Activated CD4-positive, alpha-beta memory T cell treated with anti-CD3 and anti-CD28 coated beads for 36 hours (primary cell): ENCODE measurements around the gene TCFL5. TPM values are rescaled to one million over a fixed set of nuclear protein-coding genes. Genes with fewer than 3 reads are reported as not detected.

Experiments
- CTCF ChIA-PET: fragments of 350-600 bp; sonication (Branson Sonifier 250); formaldehyde crosslinking; loops from one replicate; lab custom pipeline; 2021; ENCODE audit warnings: antibody characterized with exemption, inconsistent platforms; lab: Charles Lee
- POLR2A ChIA-PET: fragments of 350-600 bp; sonication (Branson Sonifier 250); formaldehyde crosslinking; loops from one replicate; lab custom pipeline; 2021; ENCODE audit warnings: antibody characterized with exemption; lab: Charles Lee
- DNase-seq: peaks from one replicate; pipeline ENCODE4 v3.0.0-alpha.2; 2020
- H3K27ac Mint-ChIP-seq: one replicate; pipeline ENCODE4 v1.8.0; 2021; ENCODE audit warnings: mixed read lengths
- H3K27me3 Mint-ChIP-seq: one replicate; pipeline ENCODE4 v1.8.0; 2021; ENCODE audit warnings: mixed read lengths
- H3K36me3 Mint-ChIP-seq: one replicate; pipeline ENCODE4 v1.8.0; 2021; ENCODE audit warnings: mixed read lengths
- H3K4me1 Mint-ChIP-seq: one replicate; pipeline ENCODE4 v1.8.0; 2021; ENCODE audit warnings: low read depth, mixed read lengths
- H3K4me3 Mint-ChIP-seq: one replicate; pipeline ENCODE4 v1.8.0; 2021; ENCODE audit warnings: mild to moderate bottlenecking, mixed read lengths
- H3K9me3 Mint-ChIP-seq: one replicate; pipeline ENCODE4 v1.8.0; 2021; ENCODE audit warnings: mixed read lengths
- intact Hi-C: fragments of 100-400 bp; cut with micrococcal nuclease; formaldehyde crosslinking; loops from one replicate; pipeline ENCODE4 v1.15.1; 2023
- total RNA-seq, 2 experiments: library from RNA; stranded (reverse); gene quantifications; one replicate each; pipeline ENCODE4 v1.2.3, GENCODE V29; 2021

TCFL5 gene
- total RNA-seq, 2 experiments from 2014 or later: 4.7 to 5.0 TPM

DNA sequence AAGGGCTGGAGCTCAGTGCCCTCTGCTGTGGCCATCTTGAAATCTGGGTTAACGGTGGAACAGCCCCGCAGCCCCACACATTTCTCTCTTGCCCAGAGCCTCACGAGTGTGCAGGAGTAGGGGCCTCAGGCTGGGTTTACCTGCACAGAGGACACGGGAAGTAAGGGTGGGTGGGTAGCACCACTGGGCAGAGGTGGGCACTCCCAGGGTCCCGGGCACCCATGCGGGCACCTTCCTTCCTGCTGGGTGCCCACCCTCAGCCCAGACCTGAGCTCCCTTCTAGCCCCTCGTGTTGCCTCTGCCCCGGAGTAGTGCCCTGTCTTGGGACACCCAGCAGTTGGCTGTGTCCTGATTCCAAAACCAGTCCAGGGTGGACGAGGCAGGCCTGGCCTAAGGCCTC lies 33.6 kb downstream of the TCFL5 start:
- Mint-ChIP-seq H3K27me3 (no peaks in the 10 kb centered on the region), H3K4me3 (no peak overlapping the region), H3K27ac (no peak overlapping the region), H3K9me3 (no peaks in the 10 kb centered on the region), H3K4me1 (no peaks in the 10 kb centered on the region), H3K36me3 (no peaks in the 10 kb centered on the region)
- no peak for DNase-seq
- ChIA-PET CTCF (no interaction called here), POLR2A (no interaction called here)
- intact Hi-C loops: no loop called here

DNA sequence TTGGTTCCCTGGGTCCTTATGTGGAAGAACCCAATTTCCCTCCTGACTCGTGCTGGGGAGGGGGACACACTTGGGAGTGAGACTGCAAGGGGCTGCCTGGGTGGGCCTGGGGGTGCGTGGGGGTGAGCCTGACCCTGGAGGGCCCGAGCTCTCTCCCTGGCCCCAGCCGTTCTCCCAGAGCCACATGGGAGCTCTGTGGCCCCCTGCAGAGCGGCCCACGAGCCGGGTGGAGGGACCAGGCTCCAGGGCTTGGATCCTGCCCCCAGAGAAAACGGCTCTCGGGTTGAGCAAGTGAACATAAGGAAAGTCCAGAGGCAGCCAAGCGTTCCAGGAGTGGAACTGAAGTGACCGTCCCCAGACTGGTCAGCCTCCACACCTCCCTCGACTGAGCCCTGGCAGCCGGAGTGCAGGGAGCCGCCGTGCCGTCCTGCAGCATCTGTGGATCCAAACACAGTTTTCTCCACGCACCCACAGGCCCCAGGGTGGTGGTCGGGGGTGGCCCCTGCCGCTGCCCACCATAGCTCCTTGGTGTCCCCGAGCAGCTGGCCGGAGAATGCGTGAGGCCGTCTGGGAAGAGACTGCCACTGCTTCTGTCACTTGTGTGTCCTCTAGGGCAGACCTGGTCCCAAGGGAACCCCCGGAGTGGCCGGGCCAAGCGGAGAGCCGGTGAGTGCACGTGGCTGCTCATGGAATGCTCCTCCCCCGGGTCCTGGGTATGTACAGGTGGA lies 34.1 kb downstream of the TCFL5 start:
- DNase-seq: no peak
- Mint-ChIP-seq H3K27me3 (no peaks in the 10 kb centered on the region), H3K36me3 (no peaks in the 10 kb centered on the region), H3K4me3 (no peak overlapping the region), H3K27ac (no peak overlapping the region), H3K9me3 (no peaks in the 10 kb centered on the region), H3K4me1 (no peaks in the 10 kb centered on the region)
- ChIA-PET CTCF (no interaction called here), POLR2A (no interaction called here)
- intact Hi-C loops: no loop called here

- ChIA-PET POLR2A (no interaction called here), CTCF (no interaction called here)
- Mint-ChIP-seq H3K36me3 (no peaks in the 10 kb centered on the region), H3K9me3 (no peaks in the 10 kb centered on the region), H3K4me1 (no peaks in the 10 kb centered on the region), H3K4me3 (no peak overlapping the region), H3K27me3 (no peaks in the 10 kb centered on the region), H3K27ac (no peak overlapping the region)
- DNase-seq: no peak
- intact Hi-C loops: no loop called here
Measured at GRCh38 chr20:62826646-62827310, 34.8 kb downstream of the TCFL5 start.

- Mint-ChIP-seq H3K27ac (no peak overlapping the region), H3K36me3 (no peaks in the 10 kb centered on the region), H3K9me3 (no peaks in the 10 kb centered on the region), H3K4me3 (no peak overlapping the region), H3K4me1 (no peaks in the 10 kb centered on the region), H3K27me3 (no peaks in the 10 kb centered on the region)
- intact Hi-C loops: no loop called here
- ChIA-PET POLR2A (no interaction called here), CTCF (no interaction called here)
- DNase-seq: no peak
Measured at GRCh38 chr20:62825986-62826645, 35.5 kb downstream of the TCFL5 start.

GRCh38 chr20:62825333-62825985 lies 36.2 kb downstream of the TCFL5 start:
- no peaks in the 10 kb centered on the region for H3K36me3 Mint-ChIP-seq
- no peaks in the 10 kb centered on the region for H3K9me3 Mint-ChIP-seq
- intact Hi-C loops: no loop called here
- H3K4me1 Mint-ChIP-seq: no peaks in the 10 kb centered on the region
- no peak for DNase-seq
- no peak overlapping the region for H3K27ac Mint-ChIP-seq
- POLR2A ChIA-PET: interaction anchor here (0.8 kb wide), 1 partner anchor 36 kb away, joined by 3 read pairs; the partner anchor contains the start of gene TCFL5
- CTCF ChIA-PET: interaction anchor here (1.7 kb wide), 1 partner anchor 17 kb away, joined by 5 read pairs; no protein-coding TSS in a partner anchor
- H3K27me3 Mint-ChIP-seq: no peaks in the 10 kb centered on the region
- H3K4me3 Mint-ChIP-seq: no peak overlapping the region

DNA sequence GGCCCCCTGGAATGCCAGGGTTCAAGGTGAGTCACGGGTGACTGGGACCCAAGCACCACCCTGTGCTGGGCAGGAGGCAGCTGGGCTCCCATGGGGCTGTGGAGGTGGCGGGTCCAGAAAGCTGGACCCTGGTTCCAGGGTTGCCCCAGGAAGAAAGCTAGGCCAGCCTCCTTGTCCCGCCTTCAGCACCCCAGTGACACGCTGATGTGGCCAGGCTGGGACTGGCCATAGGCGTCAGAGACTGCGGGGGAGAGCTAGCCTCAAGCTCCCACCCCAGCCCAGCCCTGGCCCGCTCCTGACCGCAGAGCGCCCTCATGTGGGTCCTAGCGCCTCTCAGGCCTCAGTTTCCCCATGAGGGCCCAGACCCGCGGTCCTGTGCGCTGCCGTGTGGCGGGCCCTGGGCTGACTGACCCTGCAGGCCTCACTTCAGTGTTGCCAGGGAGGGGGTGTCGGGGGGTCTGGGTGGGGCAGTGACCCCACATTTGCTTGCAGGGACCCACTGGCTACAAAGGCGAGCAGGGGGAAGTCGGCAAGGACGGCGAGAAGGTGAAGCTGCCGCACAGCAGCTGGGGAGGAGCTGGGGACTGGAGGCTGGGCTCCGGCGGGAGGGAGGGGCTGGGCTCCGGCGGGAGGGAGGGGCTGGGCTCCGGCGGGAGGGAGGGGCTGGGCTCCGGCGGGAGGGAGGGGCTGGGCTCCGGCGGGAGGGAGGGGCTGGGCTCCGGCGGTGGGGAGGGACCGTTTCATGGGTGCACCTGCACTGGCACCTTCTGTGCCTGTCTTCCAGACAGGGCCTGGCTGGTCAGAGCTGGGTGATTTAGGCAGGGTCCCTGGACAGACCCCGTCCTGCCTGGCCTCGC lies 36.9 kb downstream of the TCFL5 start:
- Mint-ChIP-seq H3K4me1 (no peaks in the 10 kb centered on the region), H3K9me3 (no peaks in the 10 kb centered on the region), H3K4me3 (no peak overlapping the region), H3K36me3 (no peaks in the 10 kb centered on the region), H3K27me3 (peaks cover 3% of the 10 kb centered on the region), H3K27ac (no peak overlapping the region)
- intact Hi-C loops: loop anchor here (5.0 kb wide), 1 partner anchor 183 kb away; the partner anchor contains the start of gene BHLHE23
- DNase-seq: peak; percentile 34
- CTCF ChIA-PET: interaction anchor here (1.7 kb wide), 1 partner anchor 16 kb away, joined by 5 read pairs; no protein-coding TSS in a partner anchor
- POLR2A ChIA-PET: interaction anchor here (0.8 kb wide), 1 partner anchor 37 kb away, joined by 3 read pairs; the partner anchor contains the start of gene TCFL5

DNA sequence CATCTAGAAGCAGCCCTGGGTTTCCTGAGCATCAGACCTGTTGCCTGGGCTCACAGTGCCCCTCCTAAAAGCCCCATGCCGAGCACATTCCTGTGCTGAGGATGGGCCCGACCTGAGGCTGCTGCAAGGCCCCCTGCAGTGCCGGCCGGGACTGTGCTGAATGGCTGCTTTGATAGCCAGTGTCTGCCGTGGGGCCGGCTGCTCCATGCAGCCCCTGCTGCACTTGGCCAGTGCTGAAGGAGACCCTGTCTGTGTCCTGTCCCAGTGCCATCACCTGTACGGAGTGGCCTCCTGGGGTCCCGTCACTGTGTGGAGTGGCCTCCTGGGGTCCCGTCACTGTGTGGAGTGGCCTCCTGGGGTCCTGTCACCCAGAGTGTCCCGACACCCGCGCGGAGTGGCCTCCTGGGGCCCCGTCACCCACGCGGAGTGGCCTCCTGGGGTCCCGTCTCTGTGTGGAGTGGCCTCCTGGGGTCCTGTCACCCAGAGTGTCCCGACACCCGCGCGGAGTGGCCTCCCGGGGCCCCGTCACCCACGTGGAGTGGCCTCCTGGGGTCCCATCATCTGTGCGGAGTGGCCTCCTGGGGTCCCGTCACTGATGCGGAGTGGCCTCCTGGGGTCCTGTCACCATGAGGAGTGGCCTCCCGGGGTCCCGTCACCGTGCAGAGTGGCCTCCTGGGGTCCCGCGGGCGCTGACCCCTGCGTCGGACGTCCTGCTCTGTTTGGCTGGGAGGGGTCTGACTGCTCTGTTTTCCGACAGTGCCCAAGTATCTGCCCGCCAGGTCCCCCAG lies 37.7 kb downstream of the TCFL5 start:
- CTCF ChIA-PET: interaction anchor here (1.1 to 1.7 kb wide), 2 partner anchors 16 to 76 kb away, joined by 3 to 5 read pairs; no protein-coding TSS in a partner anchor
- intact Hi-C loops: loop anchor here (5.0 kb wide), 1 partner anchor 183 kb away; the partner anchor contains the start of gene BHLHE23

GRCh38 chr20:62822788-62823651 lies 38.6 kb downstream of the TCFL5 start:
- Mint-ChIP-seq H3K36me3 (no peaks in the 10 kb centered on the region), H3K27ac (no peak overlapping the region), H3K4me3 (no peak overlapping the region), H3K27me3 (peaks cover 7% of the 10 kb centered on the region), H3K9me3 (no peaks in the 10 kb centered on the region), H3K4me1 (no peaks in the 10 kb centered on the region)
- CTCF ChIA-PET: interaction anchor here (0.7 to 1.1 kb wide), 5 partner anchors 9 to 77 kb away, joined by 3 to 5 read pairs (median 4); no protein-coding TSS in a partner anchor
- DNase-seq: peak; percentile 68
- POLR2A ChIA-PET: interaction anchor here (0.7 kb wide), 1 partner anchor 180 kb away, joined by 3 read pairs; the partner anchor contains the start of gene SLCO4A1
- intact Hi-C loops: loop anchor here (5.0 kb wide), 1 partner anchor 184 kb away; the partner anchor contains the start of gene BHLHE23

More for the DNA sequence above, 37.7 kb downstream of the TCFL5 start:
- Mint-ChIP-seq H3K27me3 (peaks cover 3% of the 10 kb centered on the region), H3K4me1 (no peaks in the 10 kb centered on the region), H3K9me3 (no peaks in the 10 kb centered on the region), H3K4me3 (no peak overlapping the region), H3K27ac (no peak overlapping the region), H3K36me3 (no peaks in the 10 kb centered on the region)
- DNase-seq: no peak
- POLR2A ChIA-PET: no interaction called here

GRCh38 chr20:62822239-62822787 lies 39.3 kb downstream of the TCFL5 start:
- Mint-ChIP-seq H3K4me1 (no peaks in the 10 kb centered on the region), H3K9me3 (no peaks in the 10 kb centered on the region), H3K27ac (no peak overlapping the region), H3K27me3 (peaks cover 9% of the 10 kb centered on the region), H3K4me3 (no peak overlapping the region), H3K36me3 (no peaks in the 10 kb centered on the region)
- DNase-seq: no peak
- intact Hi-C loops: loop anchor here (5.0 kb wide), 1 partner anchor 185 kb away; the partner anchor contains the start of gene BHLHE23
- POLR2A ChIA-PET: interaction anchor here (0.7 kb wide), 1 partner anchor 180 kb away, joined by 3 read pairs; the partner anchor contains the start of gene SLCO4A1
- CTCF ChIA-PET: interaction anchor here (0.7 to 1.0 kb wide), 4 partner anchors 9 to 33 kb away, joined by 3 to 5 read pairs (median 4); no protein-coding TSS in a partner anchor
